CD8-positive, alpha-beta memory T cell (primary cell): ENCODE measurements around the gene ITPRIPL1. TPM values are rescaled to one million over a fixed set of nuclear protein-coding genes. Genes with fewer than 3 reads are reported as not detected.

Experiments used
- CTCF ChIA-PET: fragments of 350-600 bp; sonication (Branson Sonifier 250); formaldehyde crosslinking; loops from one replicate; lab custom pipeline; 2021; ENCODE audit warnings: antibody characterized with exemption; lab: Charles Lee
- POLR2A ChIA-PET: fragments of 350-600 bp; sonication (Branson Sonifier 250); formaldehyde crosslinking; loops from one replicate; lab custom pipeline; 2021; ENCODE audit warnings: antibody characterized with exemption; lab: Charles Lee
- DNase-seq, 5 donors: peaks; one replicate each; pipeline versions ENCODE4 v3.0.0 to v3.0.0-alpha.2; 2020 to 2022; ENCODE audit warnings: mixed read lengths in 1 of 5
- H3K27ac ChIP-seq: one replicate; pipeline ENCODE4 v1.7.0; 2013; ENCODE audit warnings: low read depth, mild to moderate bottlenecking, low read length, moderate library complexity
- H3K27me3 ChIP-seq: 2 replicates; pipeline ENCODE4 v1.7.0; 2013; ENCODE audit warnings: low read length, mild to moderate bottlenecking; ENCODE audit not compliant: insufficient read depth, poor library complexity, severe bottlenecking
- H3K36me3 ChIP-seq: 2 replicates; pipeline ENCODE4 v1.7.0; 2013; ENCODE audit warnings: mild to moderate bottlenecking, low read length, moderate library complexity; ENCODE audit not compliant: insufficient read depth
- H3K4me1 ChIP-seq: 2 replicates; pipeline ENCODE4 v1.7.0; 2013; ENCODE audit warnings: mild to moderate bottlenecking, low read length, moderate library complexity; ENCODE audit not compliant: insufficient read depth
- H3K4me3 ChIP-seq: 2 replicates; pipeline ENCODE4 v1.7.0; 2013; ENCODE audit warnings: mild to moderate bottlenecking, low read length
- H3K9me3 ChIP-seq: 2 replicates; pipeline ENCODE4 v1.7.0; 2013; ENCODE audit warnings: mild to moderate bottlenecking, low read length
- H3K27ac Mint-ChIP-seq, 8 donors: one replicate each; pipeline ENCODE4 v1.8.0; 2020 to 2021; ENCODE audit warnings: mixed read lengths in 8 of 8, mild to moderate bottlenecking in 6 of 8, inconsistent platforms in 3 of 8, moderate library complexity in 3 of 8
- H3K27me3 Mint-ChIP-seq, 2 donors: one replicate each; pipeline ENCODE4 v1.8.0; 2020 to 2021; ENCODE audit warnings: mixed read lengths in 2 of 2, mild to moderate bottlenecking in 1 of 2, moderate library complexity in 1 of 2
- H3K36me3 Mint-ChIP-seq, 3 donors: one replicate each; pipeline ENCODE4 v1.8.0; 2020 to 2021; ENCODE audit warnings: mixed read lengths in 3 of 3, inconsistent platforms in 1 of 3, mild to moderate bottlenecking in 1 of 3
- H3K4me1 Mint-ChIP-seq, 3 donors: one replicate each; pipeline ENCODE4 v1.8.0; 2020 to 2021; ENCODE audit warnings: mixed read lengths in 3 of 3, inconsistent platforms in 1 of 3, mild to moderate bottlenecking in 1 of 3
- H3K4me3 Mint-ChIP-seq, 7 donors: one replicate each; pipeline ENCODE4 v1.8.0; 2020 to 2021; ENCODE audit warnings: mixed read lengths in 7 of 7, mild to moderate bottlenecking in 6 of 7, moderate library complexity in 4 of 7, inconsistent platforms in 2 of 7
- H3K9me3 Mint-ChIP-seq, 5 donors: one replicate each; pipeline ENCODE4 v1.8.0; 2020 to 2022; ENCODE audit warnings: mixed read lengths in 5 of 5, mild to moderate bottlenecking in 3 of 5, moderate library complexity in 2 of 5, inconsistent platforms in 1 of 5
- polyA plus RNA-seq: library from polyadenylated mRNA; unstranded; fragments of 300-500 nt; fragmentation: Illumina TruSeq; gene quantifications from one replicate; pipeline ENCODE4 v1.2.3, GENCODE V29; 2021
- total RNA-seq, 2 experiments: library from RNA; stranded (reverse); gene quantifications; one replicate each; pipeline ENCODE4 v1.2.3, GENCODE V29; 2021

The ITPRIPL1 gene
- total and polyA plus RNA-seq, 3 experiments from 2014 or later = 17.5 to 58.3 (median 55.5) TPM

- H3K27ac Mint-ChIP-seq = peak overlapping the region; percentile 84 to 99 (median 90)
- H3K9me3 ChIP-seq = no peaks in the 10 kb centered on the region
- H3K9me3 Mint-ChIP-seq = no peaks in the 10 kb centered on the region
- peaks cover 46% of the 10 kb centered on the region for H3K4me1 ChIP-seq
- no peaks in the 10 kb centered on the region for H3K27me3 ChIP-seq
- H3K4me3 ChIP-seq = no peak overlapping the region
- peaks cover 0 to 9% (median 2%) of the 10 kb centered on the region in 3 donors for H3K36me3 Mint-ChIP-seq
- DNase-seq = peak in 1 of 5 donors; percentile 30
- H3K4me3 Mint-ChIP-seq = peak overlapping the region in 6 of 7 donors; percentile 23 to 78 (median 62)
- H3K27ac ChIP-seq = peak overlapping the region; percentile 12
- H3K36me3 ChIP-seq = no peaks in the 10 kb centered on the region
- CTCF ChIA-PET = interaction anchor here (0.7 to 7.3 kb wide), 17 partner anchors 10 to 163 kb away, joined by 3 to 58 read pairs (median 4); partner anchors contain the start of genes ITPRIPL1, NCAPH and SNRNP200
- H3K27me3 Mint-ChIP-seq = no peaks in the 10 kb centered on the region
- POLR2A ChIA-PET = interaction anchor here (0.6 to 2.6 kb wide), 5 partner anchors 11 to 186 kb away, joined by 3 to 22 read pairs (median 4); partner anchors contain the start of gene SNRNP200
- peaks cover 51 to 58% (median 57%) of the 10 kb centered on the region in 3 donors for H3K4me1 Mint-ChIP-seq
These were observed 20.3 kb downstream of the ITPRIPL1 start for GRCh38 chr2:96345438-96345837.

DNA sequence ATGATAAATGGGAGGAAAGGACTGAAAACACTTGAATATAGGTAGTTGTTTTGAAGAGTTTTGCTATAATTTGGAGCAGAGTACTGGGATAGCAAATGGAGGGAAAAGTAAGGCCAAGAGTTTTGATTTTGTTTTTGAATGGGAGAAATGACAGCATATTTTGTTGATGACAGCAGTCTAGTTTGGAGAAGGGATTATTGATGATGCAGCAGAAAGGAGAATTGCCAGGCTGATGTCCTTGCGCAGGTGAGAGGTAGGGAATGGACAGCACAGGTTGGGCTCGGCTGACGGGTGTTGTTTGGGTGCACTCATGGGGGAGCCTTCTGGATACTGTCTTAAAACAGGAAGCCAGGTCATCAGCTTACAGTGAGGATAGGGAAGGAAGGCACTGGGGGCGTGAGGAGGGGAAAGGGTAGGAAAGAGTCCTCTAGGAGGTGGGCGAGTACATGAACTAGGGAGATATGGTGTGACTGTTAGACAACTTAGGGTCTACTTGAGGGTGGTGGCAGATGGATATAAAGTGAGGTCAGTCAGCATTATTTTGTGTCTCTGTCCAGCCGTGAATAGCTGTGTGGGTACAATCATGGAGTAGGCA lies 20.8 kb downstream of the ITPRIPL1 start:
- Histone ChIP-seq H3K9me3 (no peaks in the 10 kb centered on the region), H3K36me3 (no peaks in the 10 kb centered on the region), H3K4me1 (peaks cover 45% of the 10 kb centered on the region), H3K27me3 (no peaks in the 10 kb centered on the region), H3K27ac (no peak overlapping the region), H3K4me3 (no peak overlapping the region)
- CTCF ChIA-PET = interaction anchor here (0.7 to 7.3 kb wide), 16 partner anchors 10 to 163 kb away, joined by 3 to 58 read pairs (median 4); partner anchors contain the start of genes ITPRIPL1, NCAPH and SNRNP200
- Mint-ChIP-seq H3K9me3 (no peaks in the 10 kb centered on the region), H3K4me1 (peaks cover 48 to 54% (median 53%) of the 10 kb centered on the region in 3 donors), H3K36me3 (peaks cover 0 to 10% (median 2%) of the 10 kb centered on the region in 3 donors), H3K27ac (peak overlapping the region; percentile 84 to 99 (median 90)), H3K4me3 (no peak overlapping the region), H3K27me3 (no peaks in the 10 kb centered on the region)
- POLR2A ChIA-PET = interaction anchor here (0.6 to 2.6 kb wide), 4 partner anchors 20 to 186 kb away, joined by 3 to 22 read pairs (median 5); partner anchors contain the start of gene SNRNP200
- no peak for DNase-seq

DNA sequence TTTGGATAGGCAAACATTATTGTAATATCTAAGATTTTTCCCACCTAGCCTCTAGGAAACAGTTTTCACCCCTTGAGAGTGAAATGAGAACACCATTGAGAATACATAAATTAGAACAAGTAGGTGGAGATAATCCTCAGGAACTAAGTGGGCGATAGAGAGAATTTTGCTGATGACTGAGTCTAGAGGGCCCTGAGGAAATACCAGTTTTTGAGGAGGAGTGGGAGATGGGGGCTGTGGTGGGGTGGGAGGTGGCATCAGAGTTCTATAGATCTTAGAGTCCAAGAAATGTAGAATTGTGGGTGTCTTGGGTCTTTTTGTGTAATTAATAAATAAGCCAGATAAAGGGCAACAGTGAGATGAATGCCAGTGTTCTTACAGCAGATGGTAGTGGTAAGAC lies 22.3 kb downstream of the ITPRIPL1 start:
- Mint-ChIP-seq H3K4me3 (no peak overlapping the region), H3K4me1 (peaks cover 33 to 40% (median 39%) of the 10 kb centered on the region in 3 donors), H3K27me3 (no peaks in the 10 kb centered on the region), H3K9me3 (no peaks in the 10 kb centered on the region), H3K36me3 (peaks cover 0 to 10% (median 2%) of the 10 kb centered on the region in 3 donors), H3K27ac (peak overlapping the region in 2 of 8 donors; percentile 4 to 81)
- ChIA-PET CTCF (interaction anchor here (1.0 kb wide), 1 partner anchor 207 kb away, joined by 4 read pairs; no protein-coding TSS in a partner anchor), POLR2A (no interaction called here)
- Histone ChIP-seq H3K27ac (no peak overlapping the region), H3K36me3 (no peaks in the 10 kb centered on the region), H3K4me1 (peaks cover 31% of the 10 kb centered on the region), H3K4me3 (no peak overlapping the region), H3K27me3 (no peaks in the 10 kb centered on the region), H3K9me3 (no peaks in the 10 kb centered on the region)
- no peak for DNase-seq

DNA sequence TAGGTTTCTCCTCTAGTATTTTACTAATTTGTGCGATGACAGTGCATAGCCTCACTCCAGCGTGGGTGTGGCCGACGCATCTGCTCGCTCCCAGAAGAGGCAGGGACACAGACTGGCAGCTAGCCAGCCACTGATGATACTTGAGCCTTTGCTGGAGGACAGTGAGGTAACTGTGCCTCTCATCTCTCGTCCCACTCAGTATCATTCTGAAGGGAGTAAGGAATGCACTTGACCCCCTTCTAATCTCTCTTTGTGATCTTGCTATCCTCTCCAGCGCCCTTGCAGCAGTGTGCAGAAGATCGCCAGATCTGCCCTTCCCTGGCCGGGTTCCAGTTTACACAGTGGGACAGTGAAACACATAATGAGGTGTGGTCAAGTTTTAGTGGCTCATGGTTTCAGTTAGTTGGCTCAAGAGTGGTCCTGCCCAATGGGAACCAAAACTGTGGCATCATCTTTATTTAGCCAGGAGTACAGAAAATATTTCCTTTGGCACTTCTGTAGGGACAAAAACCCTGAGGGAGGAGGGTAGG lies 28.0 kb downstream of the ITPRIPL1 start:
- Histone ChIP-seq H3K4me1 (no peaks in the 10 kb centered on the region), H3K36me3 (no peaks in the 10 kb centered on the region), H3K27me3 (no peaks in the 10 kb centered on the region), H3K27ac (no peak overlapping the region), H3K9me3 (no peaks in the 10 kb centered on the region), H3K4me3 (no peak overlapping the region)
- no peaks in the 10 kb centered on the region for H3K27me3 Mint-ChIP-seq
- POLR2A ChIA-PET = interaction anchor here (1.0 kb wide), 1 partner anchor 11 kb away, joined by 3 read pairs; no protein-coding TSS in a partner anchor
- H3K4me1 Mint-ChIP-seq = peaks cover 0 to 2% (median 0%) of the 10 kb centered on the region in 3 donors
- peaks cover 0 to 16% (median 2%) of the 10 kb centered on the region in 3 donors for H3K36me3 Mint-ChIP-seq
- no peak for DNase-seq
- H3K27ac Mint-ChIP-seq = peak overlapping the region in 1 of 8 donors; percentile 17
- CTCF ChIA-PET = interaction anchor here (0.7 kb wide), 1 partner anchor 201 kb away, joined by 3 read pairs; no protein-coding TSS in a partner anchor
- no peak overlapping the region for H3K4me3 Mint-ChIP-seq
- no peaks in the 10 kb centered on the region for H3K9me3 Mint-ChIP-seq

- no peak overlapping the region for H3K4me3 Mint-ChIP-seq
- ChIA-PET POLR2A (interaction anchor here (1.0 kb wide), 1 partner anchor 12 kb away, joined by 3 read pairs; no protein-coding TSS in a partner anchor), CTCF (interaction anchor here (0.7 kb wide), 1 partner anchor 200 kb away, joined by 3 read pairs; no protein-coding TSS in a partner anchor)
- Histone ChIP-seq H3K4me3 (no peak overlapping the region), H3K27me3 (no peaks in the 10 kb centered on the region), H3K4me1 (no peaks in the 10 kb centered on the region), H3K9me3 (no peaks in the 10 kb centered on the region), H3K36me3 (no peaks in the 10 kb centered on the region), H3K27ac (no peak overlapping the region)
- no peaks in the 10 kb centered on the region for H3K9me3 Mint-ChIP-seq
- DNase-seq = no peak
- no peaks in the 10 kb centered on the region for H3K27me3 Mint-ChIP-seq
- H3K36me3 Mint-ChIP-seq = peaks cover 0 to 16% (median 2%) of the 10 kb centered on the region in 3 donors
- H3K27ac Mint-ChIP-seq = no peak overlapping the region
- H3K4me1 Mint-ChIP-seq = peaks cover 0 to 3% (median 0%) of the 10 kb centered on the region in 3 donors
These were observed 28.5 kb downstream of the ITPRIPL1 start for GRCh38 chr2:96353606-96354101.

DNA sequence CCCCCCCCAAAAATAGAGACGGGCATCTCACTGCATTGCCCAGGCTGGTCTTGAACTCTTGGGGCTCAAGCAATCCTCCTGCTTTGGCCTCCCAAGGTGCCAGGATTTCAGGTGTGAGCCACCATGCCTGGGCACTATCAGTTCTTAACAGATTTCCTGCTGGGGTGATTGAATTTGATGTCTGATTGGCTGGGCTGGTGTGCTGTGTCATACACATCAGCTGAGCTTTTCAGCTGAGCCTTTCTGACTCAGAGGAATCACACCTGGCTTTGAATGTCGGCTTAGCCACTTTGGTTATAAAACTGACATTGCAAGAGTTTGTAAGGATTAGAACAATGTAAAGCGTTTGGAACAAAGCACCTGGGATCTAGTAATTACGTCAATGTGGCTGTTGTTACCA lies 29.4 kb downstream of the ITPRIPL1 start:
- Mint-ChIP-seq H3K9me3 (no peaks in the 10 kb centered on the region), H3K36me3 (peaks cover 0 to 12% (median 2%) of the 10 kb centered on the region in 3 donors), H3K27ac (peak overlapping the region in 1 of 8 donors; percentile 46), H3K27me3 (no peaks in the 10 kb centered on the region), H3K4me1 (peaks cover 3 to 10% (median 7%) of the 10 kb centered on the region in 3 donors), H3K4me3 (peak overlapping the region in 1 of 7 donors; percentile 11)
- Histone ChIP-seq H3K9me3 (no peaks in the 10 kb centered on the region), H3K27ac (no peak overlapping the region), H3K36me3 (no peaks in the 10 kb centered on the region), H3K27me3 (no peaks in the 10 kb centered on the region), H3K4me3 (no peak overlapping the region), H3K4me1 (no peaks in the 10 kb centered on the region)
- ChIA-PET POLR2A (no interaction called here), CTCF (no interaction called here)
- DNase-seq = no peak

GRCh38 chr2:96356889-96357288 lies 31.8 kb downstream of the ITPRIPL1 start:
- Histone ChIP-seq H3K27me3 (no peaks in the 10 kb centered on the region), H3K9me3 (no peaks in the 10 kb centered on the region), H3K4me3 (no peak overlapping the region), H3K27ac (no peak overlapping the region), H3K4me1 (peaks cover 7% of the 10 kb centered on the region), H3K36me3 (no peaks in the 10 kb centered on the region)
- no peaks in the 10 kb centered on the region for H3K27me3 Mint-ChIP-seq
- H3K36me3 Mint-ChIP-seq = peaks cover 0 to 9% (median 0%) of the 10 kb centered on the region in 3 donors
- H3K4me1 Mint-ChIP-seq = peaks cover 6 to 22% (median 20%) of the 10 kb centered on the region in 3 donors
- peak overlapping the region in 2 of 8 donors; percentile 7 to 93 for H3K27ac Mint-ChIP-seq
- CTCF ChIA-PET = interaction anchor here (0.7 to 1.7 kb wide), 3 partner anchors 10 to 197 kb away, joined by 3 to 4 read pairs (median 3); no protein-coding TSS in a partner anchor
- POLR2A ChIA-PET = no interaction called here
- no peak for DNase-seq
- no peak overlapping the region for H3K4me3 Mint-ChIP-seq
- no peaks in the 10 kb centered on the region for H3K9me3 Mint-ChIP-seq
